ENCODE results near the gene ATXN7. TPM values are rescaled to one million over a fixed set of nuclear protein-coding genes. Genes with fewer than 3 reads are reported as not detected.

The ATXN7 gene
- polyA plus RNA-seq, 1 donor from 2014 or later = 6.7 TPM

DNA sequence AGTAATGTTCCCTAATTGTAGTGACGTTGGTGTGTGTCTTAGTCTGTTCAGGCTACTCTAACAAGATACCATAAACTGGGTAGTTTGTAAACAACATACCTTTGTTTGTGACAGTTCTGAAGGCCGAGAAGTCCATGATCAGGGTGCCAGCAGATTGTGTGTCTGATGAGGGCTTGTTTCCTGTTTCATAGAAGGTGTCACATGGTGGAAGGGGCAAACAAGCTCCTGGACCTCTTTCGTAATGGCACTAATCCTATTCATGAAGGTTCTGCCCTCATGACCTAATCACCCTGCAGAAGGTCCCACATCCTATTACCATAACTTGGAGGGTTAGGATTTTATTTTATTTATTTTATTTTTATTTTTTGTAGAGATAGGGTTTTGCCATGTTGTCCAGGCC, 11.1 kb downstream of the ATXN7 start:
- Histone ChIP-seq H3K9ac (ENCODE audit: low read length) (no peak overlapping the region), H3K4me3 (ENCODE audit: low read length) (no peak overlapping the region), H3K36me3 (ENCODE audit: insufficient read depth, low read length) (no peaks in the 10 kb centered on the region), H3F3A (ENCODE audit: insufficient read depth, low read length, poor library complexity, severe bottlenecking) (no peaks in the 10 kb centered on the region), H3K79me2 (replicated peaks; ENCODE audit: insufficient read depth, low read length) (peaks cover 20% of the 10 kb centered on the region), H4K20me1 (ENCODE audit: insufficient read depth) (no peaks in the 10 kb centered on the region), H3K27ac (ENCODE audit: low read length) (no peak overlapping the region), H3K9me3 (ENCODE audit: low read length) (no peaks in the 10 kb centered on the region), H3K4me2 (ENCODE audit: low read length) (no peak overlapping the region), H3K9me2 (ENCODE audit: insufficient read depth, low read length) (no peaks in the 10 kb centered on the region), H3K27me3 (ENCODE audit: insufficient read depth, low read depth, low read length) (no peaks in the 10 kb centered on the region), H2AFZ (ENCODE audit: low read depth, low read length) (no peak overlapping the region)
- TF ChIP-seq RAD21 (conservative IDR thresholded peaks at IDR 0.05) = no peak
- TF ChIP-seq, protein P1, sequence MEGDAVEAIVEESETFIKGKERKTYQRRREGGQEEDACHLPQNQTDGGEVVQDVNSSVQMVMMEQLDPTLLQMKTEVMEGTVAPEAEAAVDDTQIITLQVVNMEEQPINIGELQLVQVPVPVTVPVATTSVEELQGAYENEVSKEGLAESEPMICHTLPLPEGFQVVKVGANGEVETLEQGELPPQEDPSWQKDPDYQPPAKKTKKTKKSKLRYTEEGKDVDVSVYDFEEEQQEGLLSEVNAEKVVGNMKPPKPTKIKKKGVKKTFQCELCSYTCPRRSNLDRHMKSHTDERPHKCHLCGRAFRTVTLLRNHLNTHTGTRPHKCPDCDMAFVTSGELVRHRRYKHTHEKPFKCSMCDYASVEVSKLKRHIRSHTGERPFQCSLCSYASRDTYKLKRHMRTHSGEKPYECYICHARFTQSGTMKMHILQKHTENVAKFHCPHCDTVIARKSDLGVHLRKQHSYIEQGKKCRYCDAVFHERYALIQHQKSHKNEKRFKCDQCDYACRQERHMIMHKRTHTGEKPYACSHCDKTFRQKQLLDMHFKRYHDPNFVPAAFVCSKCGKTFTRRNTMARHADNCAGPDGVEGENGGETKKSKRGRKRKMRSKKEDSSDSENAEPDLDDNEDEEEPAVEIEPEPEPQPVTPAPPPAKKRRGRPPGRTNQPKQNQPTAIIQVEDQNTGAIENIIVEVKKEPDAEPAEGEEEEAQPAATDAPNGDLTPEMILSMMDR (IDR thresholded peaks at IDR 0.05; ENCODE audit: poor library complexity, severe bottlenecking) = no peak
- TF ChIP-seq POLR2AphosphoS5 (IDR thresholded peaks at IDR 0.05) = no peak
- TF ChIP-seq REST (IDR thresholded peaks at IDR 0.05; ENCODE audit: borderline replicate concordance) = no peak
- TF ChIP-seq EZH2 (IDR thresholded peaks at IDR 0.05; ENCODE audit: borderline replicate concordance, insufficient read depth, low read length, poor library complexity, severe bottlenecking) = no peak
- TF ChIP-seq SMC3 (conservative IDR thresholded peaks at IDR 0.05; ENCODE audit: poor library complexity) = no peak
- TF ChIP-seq MXI1 (conservative IDR thresholded peaks at IDR 0.05; ENCODE audit: poor library complexity, severe bottlenecking) = no peak
- TF ChIP-seq TAF1 (IDR thresholded peaks at IDR 0.05; ENCODE audit: low read depth) = no peak

GRCh38 chr3:63875510-63875909, 11.8 kb downstream of the ATXN7 start:
- H3K4me2 ChIP-seq (ENCODE audit: low read length) = no peak overlapping the region
- H3K27me3 ChIP-seq (ENCODE audit: insufficient read depth, low read depth, low read length) = no peaks in the 10 kb centered on the region
- H3K27ac ChIP-seq (ENCODE audit: low read length) = no peak overlapping the region
- TF ChIP-seq TAF1 (IDR thresholded peaks at IDR 0.05; ENCODE audit: low read depth) = no peak
- TF ChIP-seq POLR2AphosphoS5 (IDR thresholded peaks at IDR 0.05) = no peak
- TF ChIP-seq EP300 (conservative IDR thresholded peaks at IDR 0.05; ENCODE audit: poor library complexity, severe bottlenecking) = no peak
- TF ChIP-seq, protein P1 (IDR thresholded peaks at IDR 0.05; ENCODE audit: poor library complexity, severe bottlenecking) = no peak
- TF ChIP-seq MXI1 (conservative IDR thresholded peaks at IDR 0.05; ENCODE audit: poor library complexity, severe bottlenecking) = no peak
- no peak for TF ChIP-seq EZH2 (IDR thresholded peaks at IDR 0.05; ENCODE audit: borderline replicate concordance, insufficient read depth, low read length, poor library complexity, severe bottlenecking)
- no peaks in the 10 kb centered on the region for H3K9me2 ChIP-seq (ENCODE audit: insufficient read depth, low read length)
- no peaks in the 10 kb centered on the region for H3F3A ChIP-seq (ENCODE audit: insufficient read depth, low read length, poor library complexity, severe bottlenecking)
- no peaks in the 10 kb centered on the region for H3K9me3 ChIP-seq (ENCODE audit: low read length)
- no peaks in the 10 kb centered on the region for H4K20me1 ChIP-seq (ENCODE audit: insufficient read depth)
- H2AFZ ChIP-seq (ENCODE audit: low read depth, low read length) = no peak overlapping the region
- no peak overlapping the region for H3K9ac ChIP-seq (ENCODE audit: low read length)
- no peaks in the 10 kb centered on the region for H3K36me3 ChIP-seq (ENCODE audit: insufficient read depth, low read length)
- peaks cover 20% of the 10 kb centered on the region for H3K79me2 ChIP-seq (replicated peaks; ENCODE audit: insufficient read depth, low read length)
- H3K4me3 ChIP-seq (ENCODE audit: low read length) = no peak overlapping the region
